Mesendoderm (in vitro differentiated cells): ENCODE results near the gene HES4.
A peak's percentile ranks its signal among the peaks of the same experiment; 100 is the strongest.

ENCODE experiments used
- DNase-seq: peaks from one replicate; pipeline ENCODE4 v3.0.0; 2013
- H2AK5ac ChIP-seq: 2 replicates; pipeline ENCODE4 v1.6.1; 2013; ENCODE audit warnings: low read length, inconsistent platforms
- H2BK120ac ChIP-seq: 2 replicates; pipeline ENCODE4 v1.6.1; 2013; ENCODE audit warnings: low read depth, mild to moderate bottlenecking, low read length, moderate library complexity, mixed read lengths
- H2BK15ac ChIP-seq: replicated peaks from 2 replicates; pipeline ENCODE4 v1.6.1; 2013; ENCODE audit warnings: low read depth, mild to moderate bottlenecking, moderate library complexity
- H2BK5ac ChIP-seq: 2 replicates; pipeline ENCODE4 v1.6.1; 2013; ENCODE audit warnings: low read length, inconsistent platforms
- H3K18ac ChIP-seq: 2 replicates; pipeline ENCODE4 v1.6.1; 2013; ENCODE audit warnings: mild to moderate bottlenecking, low read length, mixed read lengths
- H3K23ac ChIP-seq: one replicate; pipeline ENCODE4 v1.6.1; 2013; ENCODE audit warnings: low read length
- H3K27ac ChIP-seq: 2 replicates; pipeline ENCODE4 v1.5.1; 2013; ENCODE audit warnings: low read depth, mild to moderate bottlenecking, inconsistent platforms, low read length, moderate library complexity
- H3K27me3 ChIP-seq: 2 replicates; pipeline ENCODE4 v1.6.1; 2013; ENCODE audit warnings: low read length, control low read depth, mild to moderate bottlenecking, inconsistent platforms; ENCODE audit not compliant: insufficient read depth, poor library complexity
- H3K36me3 ChIP-seq: 2 replicates; pipeline ENCODE4 v1.6.1; 2013; ENCODE audit warnings: low read length, inconsistent platforms; ENCODE audit not compliant: control insufficient read depth, insufficient read depth
- H3K4ac ChIP-seq: one replicate; pipeline ENCODE4 v1.6.1; 2013; ENCODE audit warnings: low read depth, mild to moderate bottlenecking, low read length, moderate library complexity
- H3K4me1 ChIP-seq: 2 replicates; pipeline ENCODE4 v1.6.1; 2013; ENCODE audit warnings: low read depth, low read length, inconsistent platforms; ENCODE audit not compliant: control insufficient read depth
- H3K4me2 ChIP-seq: 2 replicates; pipeline ENCODE4 v1.6.1; 2013; ENCODE audit warnings: low read length
- H3K4me3 ChIP-seq: 2 replicates; pipeline ENCODE4 v1.5.1; 2013; ENCODE audit warnings: mild to moderate bottlenecking, low read length
- H3K56ac ChIP-seq: one replicate; pipeline ENCODE4 v1.6.1; 2013; ENCODE audit warnings: low read length
- H3K79me1 ChIP-seq: 2 replicates; pipeline ENCODE4 v1.6.1; 2013; ENCODE audit warnings: low read length, inconsistent platforms
- H3K79me2 ChIP-seq: 2 replicates; pipeline ENCODE4 v1.6.1; 2013; ENCODE audit warnings: mild to moderate bottlenecking, low read length; ENCODE audit not compliant: control insufficient read depth, insufficient read depth
- H3K9ac ChIP-seq: 2 replicates; pipeline ENCODE4 v1.6.1; 2013; ENCODE audit warnings: low read length, inconsistent platforms
- H4K5ac ChIP-seq: one replicate; pipeline ENCODE4 v1.6.1; 2013; ENCODE audit warnings: low read length
- H4K8ac ChIP-seq: one replicate; pipeline ENCODE4 v1.6.1; 2013; ENCODE audit warnings: low read depth, mild to moderate bottlenecking, control low read depth, low read length, moderate library complexity
- WGBS: extraction: QIAGEN DNeasy Blood & Tissue Kit; methylation state at CpG from one replicate; pipeline ENCODE4 v1.1.7; 2013; ENCODE audit warnings: low lambda C conversion rate, missing lambda C conversion rate; ENCODE audit not compliant: insufficient coverage; ENCODE audit errors: extremely low coverage; 5-methylcytosine and 5-hydroxymethylcytosine counted together

The HES4 gene

DNA sequence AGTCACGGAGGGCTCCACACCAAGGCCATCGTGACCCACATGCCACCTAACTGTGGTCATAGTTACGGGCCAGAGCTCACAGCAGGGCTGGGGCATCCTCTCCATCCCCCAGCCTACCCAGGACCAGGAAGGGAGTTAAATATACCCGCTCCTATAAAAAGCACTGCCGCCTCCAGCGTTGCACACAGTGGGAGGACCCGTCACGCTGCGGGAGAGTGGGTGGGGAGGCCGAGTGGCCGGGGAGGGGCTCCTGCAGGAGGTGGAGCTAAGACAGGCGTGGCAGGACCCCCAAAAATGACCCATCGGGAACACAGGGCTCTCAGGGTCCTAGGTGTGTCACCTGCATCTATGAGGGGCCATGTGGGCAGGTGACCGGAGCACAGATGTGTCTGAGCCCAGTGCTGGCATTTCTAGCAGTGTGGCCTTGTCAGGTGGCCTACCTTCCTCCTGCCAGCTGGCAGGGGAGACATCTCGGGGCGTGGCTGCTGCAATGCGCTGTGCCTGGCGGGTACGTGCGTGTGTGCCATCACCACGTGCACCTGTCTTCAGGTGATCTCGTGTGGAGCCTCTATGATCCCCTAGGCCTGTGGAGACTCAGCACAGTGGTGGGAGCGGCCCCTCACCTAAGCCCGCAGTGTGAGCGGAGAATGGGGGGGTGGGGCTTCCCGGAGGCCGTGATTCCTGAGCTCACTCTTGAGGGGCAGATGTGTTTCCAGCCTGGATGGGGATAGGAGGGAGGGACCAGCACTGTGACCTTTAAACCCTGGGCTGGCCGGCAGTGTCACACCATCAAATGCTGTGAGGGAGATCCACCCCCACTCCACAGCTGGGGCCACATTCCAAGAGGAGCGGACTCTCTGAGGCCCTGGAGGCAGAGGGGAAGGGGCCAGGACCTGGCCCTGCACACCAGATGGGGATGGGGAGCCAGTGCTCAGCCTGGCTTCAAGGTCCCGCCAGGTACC lies 37.8 kb upstream of the HES4 start:
- Histone ChIP-seq H3K27ac (no peak overlapping the region), H2AK5ac (no peak overlapping the region), H3K4me2 (no peak overlapping the region), H2BK5ac (no peak overlapping the region), H2BK15ac (no peak overlapping the region), H3K4me3 (no peak overlapping the region), H3K36me3 (no peaks in the 10 kb centered on the region), H3K9ac (no peak overlapping the region), H3K18ac (no peak overlapping the region), H3K79me2 (no peaks in the 10 kb centered on the region), H3K27me3 (no peaks in the 10 kb centered on the region), H3K4me1 (no peaks in the 10 kb centered on the region), H3K79me1 (no peaks in the 10 kb centered on the region), H3K4ac (no peak overlapping the region), H3K56ac (no peak overlapping the region), H4K8ac (no peak overlapping the region), H3K23ac (no peak overlapping the region), H4K5ac (no peak overlapping the region), H2BK120ac (no peak overlapping the region)
- DNase-seq: no peak
- WGBS: no CpG with 5 or more reads among the region's 30 CpGs

DNA sequence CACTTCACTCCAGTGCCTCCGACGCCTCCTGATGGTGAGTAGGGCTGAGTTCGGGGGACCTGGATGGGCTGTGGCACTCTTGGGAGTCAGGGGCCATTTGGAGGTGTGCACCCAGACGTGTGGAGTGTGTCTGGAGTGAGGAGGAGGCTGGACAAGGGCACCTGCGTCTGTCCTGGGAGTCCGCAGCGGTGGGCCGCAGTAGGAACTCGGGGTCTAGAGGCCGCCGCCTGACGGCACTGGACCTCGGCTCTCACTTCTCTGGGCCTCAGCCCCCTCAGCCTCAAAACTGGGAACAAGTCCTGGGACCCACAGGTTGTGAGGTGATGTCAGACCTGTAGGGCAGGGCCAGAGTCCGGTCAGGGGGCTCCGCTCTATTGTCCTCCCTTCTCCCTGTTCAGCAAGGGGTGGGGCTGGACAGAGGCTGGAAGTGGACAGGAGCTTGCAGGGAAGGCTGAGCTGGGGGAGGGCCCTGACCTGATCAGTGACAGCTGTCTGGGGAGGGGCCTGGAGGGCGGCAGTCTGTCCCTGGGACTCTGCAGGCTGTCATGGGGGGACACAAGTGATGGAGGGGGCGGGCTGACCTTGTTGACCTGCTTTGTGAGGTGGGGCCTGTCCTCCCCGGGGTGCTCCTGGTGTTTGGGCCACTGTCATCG lies 35.5 kb upstream of the HES4 start:
- H3K9ac ChIP-seq: no peak overlapping the region
- no peak overlapping the region for H2AK5ac ChIP-seq
- no peak overlapping the region for H3K56ac ChIP-seq
- no peak overlapping the region for H3K4me3 ChIP-seq
- H3K18ac ChIP-seq: no peak overlapping the region
- no peak overlapping the region for H2BK5ac ChIP-seq
- WGBS: no CpG with 5 or more reads among the region's 19 CpGs
- no peak overlapping the region for H3K23ac ChIP-seq
- no peak overlapping the region for H4K5ac ChIP-seq
- no peaks in the 10 kb centered on the region for H3K79me2 ChIP-seq
- H3K4me2 ChIP-seq: no peak overlapping the region
- no peak overlapping the region for H2BK120ac ChIP-seq
- H3K27me3 ChIP-seq: no peaks in the 10 kb centered on the region
- H3K79me1 ChIP-seq: no peaks in the 10 kb centered on the region
- no peaks in the 10 kb centered on the region for H3K36me3 ChIP-seq
- H3K4me1 ChIP-seq: no peaks in the 10 kb centered on the region
- H3K27ac ChIP-seq: no peak overlapping the region
- no peak overlapping the region for H3K4ac ChIP-seq
- H4K8ac ChIP-seq: no peak overlapping the region
- DNase-seq: no peak
- no peak overlapping the region for H2BK15ac ChIP-seq

DNA sequence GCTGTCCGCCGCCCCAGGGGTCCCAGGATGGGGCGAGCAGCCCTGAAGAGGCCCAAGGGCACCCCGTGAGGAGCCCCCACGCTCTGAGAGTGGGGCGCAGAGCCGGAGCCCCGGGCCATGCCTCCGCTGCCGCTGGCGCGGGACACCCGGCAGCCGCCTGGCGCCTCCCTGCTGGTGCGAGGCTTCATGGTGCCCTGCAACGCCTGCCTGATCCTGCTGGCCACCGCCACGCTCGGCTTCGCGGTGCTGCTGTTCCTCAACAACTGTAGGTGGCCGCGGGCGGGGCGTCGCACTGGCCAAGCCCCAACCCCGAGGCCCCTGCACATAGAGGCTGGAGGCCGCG lies 34.5 kb upstream of the HES4 start:
- Histone ChIP-seq H3K9ac (peak overlapping the region; percentile 71), H3K4ac (no peak overlapping the region), H2AK5ac (no peak overlapping the region), H3K56ac (peak overlapping the region; percentile 74), H3K27me3 (no peaks in the 10 kb centered on the region), H3K23ac (peak overlapping the region; percentile 94), H3K4me1 (no peaks in the 10 kb centered on the region), H3K79me1 (no peaks in the 10 kb centered on the region), H2BK5ac (no peak overlapping the region), H3K79me2 (no peaks in the 10 kb centered on the region), H3K27ac (no peak overlapping the region), H4K8ac (no peak overlapping the region), H3K4me3 (no peak overlapping the region), H2BK15ac (no peak overlapping the region), H4K5ac (no peak overlapping the region), H2BK120ac (no peak overlapping the region), H3K18ac (no peak overlapping the region), H3K4me2 (peak overlapping the region; percentile 70), H3K36me3 (no peaks in the 10 kb centered on the region)
- no CpG with 5 or more reads among the region's 30 CpGs for WGBS
- DNase-seq: peak; percentile 48

DNA sequence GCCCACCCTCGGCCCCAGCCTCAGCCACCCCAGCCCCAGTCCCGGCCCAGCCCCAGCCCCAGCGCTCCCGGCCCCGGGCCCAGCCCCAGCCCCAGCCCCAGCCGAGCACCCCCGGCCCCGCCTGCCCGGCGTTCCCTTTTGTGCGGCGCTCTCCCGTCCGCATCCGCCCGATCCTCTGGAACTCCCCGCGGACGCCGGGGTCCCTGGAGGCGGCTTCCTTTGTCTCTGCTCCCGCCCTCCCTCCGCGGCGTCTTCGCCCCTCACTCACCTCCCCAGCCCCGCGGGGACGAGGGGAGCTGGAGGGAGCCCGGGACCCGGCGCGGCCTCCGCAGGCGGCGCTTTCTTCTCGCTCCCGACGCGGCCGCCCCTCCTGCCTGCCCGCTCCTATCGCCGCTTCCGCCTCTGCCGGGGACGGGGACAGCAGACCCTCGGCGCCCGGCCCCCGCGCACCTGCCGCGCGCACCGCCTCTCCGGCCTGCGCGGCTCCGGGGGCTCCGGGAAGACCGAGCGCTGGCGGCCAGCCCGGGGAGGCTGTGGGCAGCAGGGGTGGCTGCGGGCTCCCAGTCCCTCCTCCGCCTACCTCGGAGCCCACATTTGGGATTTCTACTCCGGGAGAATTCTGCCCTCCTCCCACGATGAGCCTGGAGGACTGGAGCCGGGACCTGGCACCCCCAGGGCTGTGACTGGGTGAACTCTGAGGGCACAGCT lies 34.0 kb upstream of the HES4 start:
- H2AK5ac ChIP-seq: no peak overlapping the region
- no peak overlapping the region for H2BK15ac ChIP-seq
- H3K36me3 ChIP-seq: no peaks in the 10 kb centered on the region
- H3K9ac ChIP-seq: peak overlapping the region; percentile 71
- peak overlapping the region; percentile 70 for H3K4me2 ChIP-seq
- H3K4ac ChIP-seq: no peak overlapping the region
- H2BK120ac ChIP-seq: no peak overlapping the region
- H4K5ac ChIP-seq: no peak overlapping the region
- H3K79me2 ChIP-seq: no peaks in the 10 kb centered on the region
- DNase-seq: peak; percentile 47
- no peak overlapping the region for H3K18ac ChIP-seq
- no peak overlapping the region for H4K8ac ChIP-seq
- peak overlapping the region; percentile 83 for H3K56ac ChIP-seq
- H3K23ac ChIP-seq: peak overlapping the region; percentile 94
- peak overlapping the region; percentile 19 for H3K4me3 ChIP-seq
- H3K79me1 ChIP-seq: no peaks in the 10 kb centered on the region
- no peak overlapping the region for H2BK5ac ChIP-seq
- no peak overlapping the region for H3K27ac ChIP-seq
- WGBS: no CpG with 5 or more reads among the region's 71 CpGs
- H3K27me3 ChIP-seq: no peaks in the 10 kb centered on the region
- no peaks in the 10 kb centered on the region for H3K4me1 ChIP-seq

- H3K27ac ChIP-seq: no peak overlapping the region
- H3K27me3 ChIP-seq: no peaks in the 10 kb centered on the region
- H3K4ac ChIP-seq: no peak overlapping the region
- H3K23ac ChIP-seq: no peak overlapping the region
- no peak overlapping the region for H4K8ac ChIP-seq
- peak overlapping the region; percentile 36 for H3K4me2 ChIP-seq
- no peak overlapping the region for H3K4me3 ChIP-seq
- no peak overlapping the region for H2BK120ac ChIP-seq
- H3K79me1 ChIP-seq: no peaks in the 10 kb centered on the region
- H3K56ac ChIP-seq: peak overlapping the region; percentile 83
- no peak overlapping the region for H2AK5ac ChIP-seq
- peak; percentile 98 for DNase-seq
- H3K36me3 ChIP-seq: no peaks in the 10 kb centered on the region
- no peaks in the 10 kb centered on the region for H3K4me1 ChIP-seq
- H4K5ac ChIP-seq: no peak overlapping the region
- WGBS: no CpG with 5 or more reads among the region's 73 CpGs
- no peak overlapping the region for H2BK5ac ChIP-seq
- H2BK15ac ChIP-seq: no peak overlapping the region
- peak overlapping the region; percentile 9 for H3K18ac ChIP-seq
- H3K79me2 ChIP-seq: no peaks in the 10 kb centered on the region
- peak overlapping the region; percentile 56 for H3K9ac ChIP-seq
Observed at GRCh38 chr1:1033009-1033587, 33.2 kb upstream of the HES4 start.
